NCI-H526 treated with DMSO at 0.1 percent for 48 hours (cell line): ENCODE results near the gene DBI.
"Not testable (repeated sequence)": the region's sequence is repeated elsewhere in the genome, so short reads cannot be mapped to it uniquely, and the experiment has no call there.

Experiments used
- DNase-seq: peaks from one replicate; lab custom pipeline; 2025; lab: John Stamatoyannopoulos, UW

The DBI gene

GRCh38 chr2:119365436-119365835 is 1.3 kb upstream of the DBI start:
- no peak for DNase-seq

- no peak for DNase-seq
Observed at GRCh38 chr2:119366161-119366648, 572 bp upstream of the DBI start.

DNA sequence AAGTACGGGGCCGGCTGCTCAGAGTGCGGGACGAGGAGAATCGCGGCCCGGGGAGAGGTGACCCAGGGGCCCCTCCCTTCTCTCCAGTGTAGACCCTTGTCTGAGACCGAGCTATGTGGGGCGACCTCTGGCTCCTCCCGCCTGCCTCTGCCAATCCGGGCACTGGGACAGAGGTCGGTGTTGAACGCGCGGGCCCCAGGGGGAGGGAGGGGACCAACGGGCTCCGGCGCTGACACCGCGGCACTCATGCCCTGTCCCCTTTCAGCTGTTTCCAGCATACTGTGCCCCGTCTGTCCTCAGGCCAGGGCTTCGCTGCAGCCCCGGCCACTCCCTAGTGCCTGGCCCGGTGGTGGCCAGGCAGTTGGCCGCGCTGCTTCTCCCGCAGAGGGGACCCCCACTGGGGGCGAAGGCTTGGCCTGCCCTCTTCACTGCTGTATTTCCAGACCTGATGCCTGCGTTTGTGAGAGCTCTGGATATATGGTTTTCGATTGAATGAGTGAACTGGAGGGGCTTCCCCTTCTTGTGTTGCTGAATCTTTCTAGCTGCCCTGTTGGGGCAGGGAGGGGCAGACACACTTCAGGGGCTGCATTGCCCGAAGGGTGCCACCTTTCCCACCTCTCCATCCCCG is 809 bp downstream of the DBI start:
- DNase-seq: no peak

- DNase-seq: no peak
Observed at GRCh38 chr2:119369845-119370244, 3.1 kb downstream of the DBI start.

DNA sequence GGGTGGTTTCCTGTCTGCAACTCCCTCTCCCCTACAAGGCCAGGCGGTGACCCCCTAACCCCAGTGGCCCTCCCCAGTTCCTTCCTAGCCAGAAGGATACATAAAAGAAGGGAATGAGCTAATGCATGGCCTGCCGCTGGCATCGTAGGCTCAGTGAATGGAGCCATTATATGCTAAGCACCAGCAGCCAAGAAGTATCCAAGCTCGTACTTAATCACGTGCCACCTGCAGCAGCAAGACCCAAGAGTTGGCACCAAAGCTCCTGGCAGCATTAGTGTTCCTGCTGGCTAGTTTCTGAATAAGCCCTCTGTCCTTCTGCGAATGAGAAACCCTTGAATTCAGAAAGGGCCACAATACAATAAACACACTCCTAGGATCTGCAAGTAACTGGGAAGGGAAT is 4.3 kb downstream of the DBI start:
- no peak for DNase-seq

DNA sequence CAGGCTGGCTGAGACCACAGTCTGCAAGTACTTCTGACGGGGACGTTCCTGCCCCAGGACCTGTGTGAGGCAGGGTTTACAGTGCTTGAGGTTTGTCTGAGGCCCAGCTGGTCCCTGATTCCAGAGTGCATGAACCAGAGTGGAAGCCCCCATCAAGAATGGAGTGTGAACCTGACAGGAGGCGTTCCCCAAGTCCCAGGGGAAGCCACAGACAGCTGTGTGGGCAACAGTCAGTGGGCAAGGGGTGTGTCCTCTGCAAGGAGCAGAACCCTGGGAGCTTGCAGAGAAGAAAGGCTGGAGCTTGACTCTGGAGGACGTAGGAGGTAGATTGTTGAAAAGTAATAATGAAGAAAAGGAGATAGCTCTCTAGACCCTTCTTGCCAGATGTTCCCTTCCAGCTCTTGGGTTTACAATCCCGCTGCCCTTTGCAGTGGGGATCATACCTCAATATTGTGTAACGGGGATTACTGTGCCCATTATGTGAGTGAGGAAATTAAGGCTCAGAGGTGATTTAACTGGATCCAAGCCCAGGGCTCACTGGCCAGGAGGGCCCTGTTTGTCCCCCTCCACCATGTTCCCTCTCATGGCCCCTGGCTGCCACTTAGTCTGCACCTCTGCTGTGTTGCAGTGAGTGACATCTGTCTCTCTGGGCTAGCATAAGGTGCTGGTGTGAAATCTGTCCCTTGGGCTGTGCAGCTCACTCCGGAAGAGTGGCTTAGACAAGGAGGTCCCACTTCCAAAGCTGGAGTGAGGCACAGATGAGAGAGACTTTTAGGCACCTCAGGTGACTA is 6.2 kb downstream of the DBI start:
- DNase-seq: no peak

GRCh38 chr2:119373907-119374745 is 7.3 kb downstream of the DBI start:
- DNase-seq: not testable (repeated sequence)

- DNase-seq: not testable (repeated sequence)
Observed at GRCh38 chr2:119376406-119376805, 9.6 kb downstream of the DBI start.

DNA sequence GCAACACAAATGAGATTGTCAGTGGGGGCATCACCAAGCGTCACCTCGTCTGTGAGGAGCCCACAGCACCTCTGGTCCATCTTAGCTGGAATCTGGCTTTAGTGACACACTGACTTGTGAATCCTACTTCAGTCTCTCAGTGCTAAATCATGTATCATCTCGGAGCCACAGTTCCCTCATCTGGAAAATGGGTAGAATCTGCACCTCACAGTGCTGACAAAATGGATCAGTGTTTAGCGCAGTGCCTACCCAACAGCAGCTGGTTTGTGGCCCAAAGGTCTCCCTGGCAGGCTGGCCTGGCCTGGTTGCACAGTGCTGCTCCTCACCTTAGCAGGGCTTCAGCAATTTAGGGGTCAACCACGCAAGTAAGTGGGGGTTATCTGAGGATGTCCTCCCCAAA is 10.0 kb downstream of the DBI start:
- no peak for DNase-seq

DNA sequence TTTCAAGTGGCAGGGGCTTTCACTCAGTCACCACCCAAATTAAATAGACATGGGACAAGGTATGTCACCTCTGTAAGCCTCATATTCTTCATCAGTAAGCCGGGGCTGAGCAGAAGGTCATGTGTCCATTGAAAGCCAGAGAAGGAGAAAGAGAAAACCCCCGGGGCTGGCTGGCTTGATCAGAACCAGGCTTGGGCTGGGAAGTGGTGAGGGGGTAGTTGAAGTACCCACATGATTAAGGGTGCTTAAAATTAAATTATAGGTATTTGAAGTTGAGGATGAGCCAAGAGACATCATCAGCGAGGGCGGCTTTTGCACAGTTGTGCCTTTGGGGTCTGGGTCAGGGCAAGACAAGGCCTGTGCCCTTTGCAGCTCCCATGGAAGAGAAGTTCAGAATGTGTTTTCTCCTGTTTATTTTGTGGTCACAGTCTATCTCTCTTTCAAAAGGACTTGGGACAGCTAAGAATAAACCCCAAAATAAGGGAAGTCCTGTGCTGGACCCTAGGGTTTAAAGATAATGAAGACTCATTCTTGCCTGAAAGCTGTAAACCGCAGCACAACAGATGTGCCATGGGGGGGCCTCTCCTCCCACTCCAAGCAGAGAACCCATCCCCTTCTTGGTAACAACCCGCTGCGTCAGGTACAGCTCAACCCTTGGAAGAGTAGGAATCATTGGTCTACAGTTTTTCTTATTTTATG is 10.7 kb downstream of the DBI start:
- no peak for DNase-seq

DNA sequence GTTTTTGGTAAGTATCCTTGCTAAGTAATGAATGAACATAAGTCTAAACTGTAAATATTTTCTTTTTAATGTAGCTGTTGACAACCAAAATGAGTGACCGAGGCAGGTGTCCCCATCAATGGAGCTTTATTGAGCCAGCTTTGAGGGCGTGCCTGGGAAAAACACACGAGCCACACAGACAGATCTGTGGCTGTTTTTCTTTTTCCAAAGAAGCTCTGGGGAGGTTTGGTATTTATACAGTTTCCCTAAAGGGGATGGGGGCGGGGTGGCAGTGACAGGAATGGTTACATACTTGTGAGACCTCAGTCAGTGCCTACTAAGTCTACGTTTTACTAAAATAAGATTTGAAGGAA is 11.2 kb downstream of the DBI start:
- DNase-seq: no peak

DNA sequence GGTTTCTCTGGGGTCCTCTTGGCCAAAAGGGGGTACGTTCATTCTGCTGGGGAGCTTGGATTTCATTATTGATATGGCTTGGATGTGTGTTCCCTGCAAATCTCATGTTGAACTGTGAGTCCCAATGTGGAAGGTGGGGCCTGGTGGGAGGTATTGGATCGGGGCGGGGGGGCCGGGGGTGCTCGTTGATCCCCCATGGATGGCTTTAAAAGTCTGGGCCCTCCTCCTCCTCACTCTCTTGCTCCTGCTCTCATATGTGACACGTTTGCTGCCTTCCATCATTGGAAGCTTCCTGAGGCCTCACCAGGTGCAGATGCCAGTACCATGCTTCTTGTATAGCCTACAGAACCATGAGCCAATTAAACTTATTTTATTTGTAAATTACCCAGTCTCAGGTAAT is 11.8 kb downstream of the DBI start:
- no peak for DNase-seq

- no peak for DNase-seq
Observed at GRCh38 chr2:119383410-119384140, 16.8 kb downstream of the DBI start.

- no peak for DNase-seq
Observed at GRCh38 chr2:119384971-119385370, 18.2 kb downstream of the DBI start.

DNA sequence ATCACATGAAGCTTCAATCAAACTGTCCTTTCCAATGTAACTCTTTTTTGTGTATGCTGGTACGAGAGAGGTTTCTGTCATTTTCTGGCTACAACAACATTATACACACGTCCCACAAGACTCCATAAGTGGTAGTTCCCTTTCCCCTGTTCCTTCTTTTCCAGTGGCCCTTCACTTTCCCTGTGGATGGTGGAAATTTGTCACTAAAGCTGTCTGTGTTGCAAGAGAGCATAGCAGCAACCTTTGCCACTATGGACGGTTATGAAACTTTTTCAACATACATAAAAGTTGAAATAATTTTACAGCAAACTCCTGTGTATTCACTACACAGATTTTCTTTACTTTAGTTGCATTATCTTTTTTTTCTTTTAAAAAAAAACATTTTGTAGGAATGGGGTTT is 18.7 kb downstream of the DBI start:
- DNase-seq: no peak

DNA sequence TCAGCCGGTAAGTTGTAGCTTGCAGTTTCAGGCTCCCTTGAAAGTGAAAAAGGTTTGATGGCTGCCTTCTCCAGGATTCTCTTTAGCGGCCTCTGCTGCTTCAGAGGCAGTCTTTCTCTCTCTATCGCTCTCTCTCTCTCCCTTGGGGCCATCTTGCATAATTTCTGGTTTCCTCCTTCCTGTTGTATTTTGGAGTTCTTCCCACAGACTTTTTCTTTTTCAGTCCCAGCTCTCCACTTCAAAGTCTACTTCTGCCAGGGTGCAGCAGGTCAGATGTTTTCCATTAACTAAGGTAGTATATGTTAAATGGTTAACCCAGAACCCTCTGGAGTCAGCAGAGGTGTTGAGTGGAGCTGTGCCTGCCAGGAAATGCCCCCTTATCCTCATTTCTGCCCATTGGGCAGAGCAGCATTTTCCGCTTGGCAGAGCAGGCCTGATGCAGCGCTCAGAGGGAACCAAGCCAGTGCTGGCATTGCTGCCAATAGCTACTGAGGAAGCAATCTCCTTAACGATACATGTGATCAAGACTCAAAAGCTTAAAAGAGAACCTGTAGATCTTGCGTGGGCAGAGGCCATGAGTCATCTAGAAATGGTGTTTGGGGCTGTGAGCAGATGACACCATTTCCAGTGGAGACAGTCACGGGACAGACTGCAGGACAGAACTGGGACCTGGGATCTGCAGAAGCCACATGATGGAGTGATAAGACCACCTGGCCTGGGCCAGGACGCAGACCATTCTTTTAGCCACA is 20.8 kb downstream of the DBI start:
- no peak for DNase-seq

DNA sequence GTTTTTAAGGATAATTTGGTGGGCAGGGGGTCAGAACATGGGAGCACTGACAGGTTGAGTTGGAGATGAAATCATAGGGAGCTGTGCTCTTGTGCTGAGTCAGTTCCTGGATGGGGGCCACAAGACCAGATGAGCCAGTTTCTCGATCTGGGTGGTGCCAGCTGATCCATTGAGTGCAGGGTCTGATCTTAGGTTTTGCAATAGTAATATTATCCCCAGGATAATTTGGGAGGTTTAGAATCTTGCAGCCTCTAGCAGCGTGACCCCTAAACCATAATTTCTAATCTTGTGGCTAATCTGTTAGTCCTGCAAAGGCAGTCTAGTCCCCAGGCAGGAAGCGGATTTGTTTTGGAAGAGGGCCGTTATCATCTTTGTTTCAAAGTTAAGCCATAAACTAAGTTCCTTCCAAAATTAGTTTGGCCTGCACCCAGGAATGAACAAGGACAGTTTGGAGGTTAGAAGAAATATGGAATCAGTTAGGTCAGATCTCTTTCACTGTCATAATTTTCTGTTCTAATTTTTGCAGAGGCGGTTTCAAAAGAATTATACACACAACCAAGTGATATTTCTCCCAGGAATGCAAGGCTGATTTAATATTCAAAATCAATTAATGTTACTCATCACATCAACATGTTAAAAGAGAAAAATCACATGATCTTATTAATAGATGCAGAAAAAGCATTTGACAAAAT is 23.0 kb downstream of the DBI start:
- no peak for DNase-seq

DNA sequence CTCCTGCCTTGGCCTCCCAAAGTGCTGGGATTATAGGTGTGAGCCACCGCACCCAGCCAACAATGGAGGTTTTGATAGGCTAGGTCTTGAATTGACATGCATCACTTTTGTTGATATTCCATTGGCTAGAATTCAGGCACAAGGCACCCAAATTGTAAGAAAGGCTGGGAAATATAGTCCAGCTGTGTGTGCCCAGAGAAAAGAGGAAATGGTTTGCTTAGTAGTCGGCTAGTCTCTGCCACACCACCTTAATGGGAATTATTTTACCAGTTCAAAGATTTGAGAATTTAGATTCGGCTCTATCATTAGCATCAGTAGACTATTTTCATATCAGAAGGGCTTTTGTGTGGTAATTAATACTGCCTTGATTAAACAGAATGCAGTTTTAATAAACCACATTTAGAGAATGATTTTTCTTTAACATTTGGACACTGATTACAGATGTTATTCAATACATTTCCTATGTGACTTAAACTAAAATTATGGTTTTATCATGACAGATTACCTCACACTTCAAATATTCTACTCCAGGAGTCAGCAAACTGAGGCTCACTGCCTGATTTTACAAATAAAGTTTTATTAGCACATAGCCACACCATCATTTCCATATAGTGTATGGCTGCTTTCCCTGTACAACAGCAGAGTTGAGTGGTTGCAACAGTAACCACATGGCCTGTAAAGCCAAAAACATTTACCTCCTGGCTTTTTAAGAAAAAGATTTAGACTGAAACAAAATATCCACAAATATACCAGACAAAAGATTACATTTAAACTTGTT is 27.4 kb downstream of the DBI start:
- DNase-seq: no peak

DNA sequence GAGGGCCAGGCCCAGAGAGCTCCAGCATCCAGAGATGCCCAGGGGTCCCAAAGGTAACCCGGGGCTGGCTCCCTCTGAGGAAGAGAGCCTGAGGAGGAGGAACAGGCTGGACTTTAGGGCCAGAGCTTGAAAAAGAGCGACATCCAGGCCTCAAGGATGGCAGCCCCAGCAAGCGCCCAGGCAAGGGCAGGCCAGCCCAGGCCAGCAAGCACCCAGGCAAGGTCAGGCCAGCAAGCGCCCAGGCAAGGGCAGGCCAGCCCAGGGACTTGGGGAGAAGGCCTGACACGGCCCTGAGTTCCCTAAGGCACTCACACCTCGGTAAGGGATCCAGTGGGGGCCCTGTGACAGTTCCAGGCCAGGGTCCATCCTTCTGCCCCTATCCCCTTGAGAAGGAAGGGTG is 30.4 kb downstream of the DBI start:
- DNase-seq: no peak
